GM12878 (cell line): ENCODE measurements around the gene TICRR. TPM values are rescaled to one million over a fixed set of nuclear protein-coding genes. Genes with fewer than 3 reads are reported as not detected.

Experiments
- ATAC-seq: fragments of 200-7000 bp; cut with Tn5 transposase; 3 replicates; pipeline ENCODE4 v1.9.1; 2020; ENCODE audit warnings: mild to moderate bottlenecking, moderate library complexity
- BruUV-seq: library from RNA; stranded (reverse); fragments of 400-500 nt; replicated peaks from 2 replicates; lab custom pipeline; 2021; lab: Mats Ljungman, UMichigan
- CTCF ChIA-PET: fragments of 300-600 bp; sonication (Branson Sonifier 250); formaldehyde crosslinking; extraction: SDS; loops from one replicate; lab custom pipeline; 2021; ENCODE audit warnings: inconsistent platforms; lab: Yijun Ruan, JAX
- POLR2A ChIA-PET: fragments of 350-600 bp; formaldehyde crosslinking; extraction: SDS; loops from one replicate; lab custom pipeline; 2021; ENCODE audit warnings: inconsistent platforms; lab: Charles Lee
- RAD21 ChIA-PET: fragments of 300-600 bp; sonication (Branson Sonifier 250); formaldehyde crosslinking; loops from one replicate; lab custom pipeline; 2023; ENCODE audit warnings: antibody characterized with exemption; ENCODE audit not compliant: unreplicated experiment; lab: Charles Lee
- SMC1A ChIA-PET: fragments of 300-600 bp; sonication (Branson Sonifier 250); formaldehyde crosslinking; loops from one replicate; lab custom pipeline; 2023; ENCODE audit not compliant: unreplicated experiment, uncharacterized antibody; lab: Charles Lee
- DNase-seq: peaks from one replicate; pipeline ENCODE4 v3.0.0-alpha.2; 2011; ENCODE audit warnings: low read depth, low spot score
- FAIRE-seq: peaks from 3 replicates; lab custom pipeline; 2011; peaks lifted over from hg19 to GRCh38; lab: Jason Lieb, UNC
- H2AFZ ChIP-seq: 2 replicates; pipeline ENCODE4 v1.6.0; 2011; ENCODE audit warnings: low read depth, low read length, control low read depth; ENCODE audit not compliant: control insufficient read depth
- H3K27ac ChIP-seq: 2 replicates; pipeline ENCODE4 v1.5.1; 2011; ENCODE audit warnings: control low read depth; ENCODE audit not compliant: control insufficient read depth, insufficient read depth
- H3K27me3 ChIP-seq, 2 experiments: replicated peaks in 1 of 2; 2 replicates each; pipeline versions ENCODE4 v1.6.0 to v1.6.1; 2011; ENCODE audit warnings: low read length in 1 of 2; ENCODE audit not compliant: control insufficient read depth in 2 of 2, insufficient read depth in 2 of 2
- H3K36me3 ChIP-seq, 2 experiments: 2 replicates each; pipeline ENCODE4 v1.5.1; 2011; ENCODE audit warnings: low read length in 1 of 2; ENCODE audit not compliant: control insufficient read depth in 2 of 2, insufficient read depth in 2 of 2
- H3K4me1 ChIP-seq: 2 replicates; pipeline ENCODE4 v1.6.1; 2011; ENCODE audit warnings: mild to moderate bottlenecking, low read length, moderate library complexity, mixed read lengths; ENCODE audit not compliant: control insufficient read depth, insufficient read depth
- H3K4me2 ChIP-seq: 2 replicates; pipeline ENCODE4 v1.6.0; 2011; ENCODE audit warnings: control low read depth; ENCODE audit not compliant: control insufficient read depth, insufficient read depth
- H3K4me3 ChIP-seq: fragments of 200-600 bp; sonication (generic); 2 replicates; pipeline ENCODE4 v1.5.1; 2016
- H3K79me2 ChIP-seq: 2 replicates; pipeline ENCODE4 v1.6.0; 2011; ENCODE audit warnings: low read length; ENCODE audit not compliant: control insufficient read depth, insufficient read depth
- H3K9ac ChIP-seq: 2 replicates; pipeline ENCODE4 v1.8.0; 2011; ENCODE audit warnings: low read length, control low read depth, mixed read lengths; ENCODE audit not compliant: control insufficient read depth, insufficient read depth
- H3K9me3 ChIP-seq: replicated peaks from 3 replicates; pipeline ENCODE4 v1.5.1; 2011; ENCODE audit warnings: mild to moderate bottlenecking, low read length; ENCODE audit not compliant: control insufficient read depth, insufficient read depth
- H4K20me1 ChIP-seq: 2 replicates; pipeline ENCODE4 v1.6.0; 2011; ENCODE audit not compliant: control insufficient read depth, insufficient read depth
- CBFB ChIP-seq: IDR thresholded peaks from 2 replicates; pipeline ENCODE4 v1.6.1; 2016; ENCODE audit warnings: antibody characterized with exemption, low read depth
- CBX3 ChIP-seq: fragments of 200-600 bp; sonication (generic); IDR thresholded peaks from 2 replicates; pipeline ENCODE4 v1.6.1; 2016; ENCODE audit warnings: low read depth, borderline replicate concordance
- HDAC2 ChIP-seq: fragments of 200-600 bp; sonication (generic); IDR thresholded peaks from 2 replicates; pipeline ENCODE4 v1.6.1; 2017
- HDGF ChIP-seq: fragments of 450-650 bp; IDR thresholded peaks from 2 replicates; pipeline ENCODE4 v1.6.1; 2016; ENCODE audit warnings: antibody characterized with exemption
- LARP7 ChIP-seq: fragments of 450-650 bp; IDR thresholded peaks from 2 replicates; pipeline ENCODE4 v1.6.1; 2017; ENCODE audit warnings: mild to moderate bottlenecking
- NR2C1 ChIP-seq: fragments of 450-650 bp; IDR thresholded peaks from 2 replicates; pipeline ENCODE4 v1.6.1; 2017; ENCODE audit warnings: antibody characterized with exemption, mild to moderate bottlenecking, moderate library complexity
- POLR2AphosphoS5 ChIP-seq: IDR thresholded peaks from 2 replicates; pipeline ENCODE4 v1.6.1; 2011; ENCODE audit warnings: mild to moderate bottlenecking, low read length, inconsistent platforms
- SMAD5 ChIP-seq: IDR thresholded peaks from 2 replicates; pipeline ENCODE4 v1.6.1; 2016; ENCODE audit warnings: antibody characterized with exemption, low read depth
- TAF1 ChIP-seq: IDR thresholded peaks from 2 replicates; pipeline ENCODE4 v1.6.1; 2011; ENCODE audit warnings: mild to moderate bottlenecking, low read depth, low read length, borderline replicate concordance
- USF2 ChIP-seq: IDR thresholded peaks from 2 replicates; pipeline ENCODE4 v1.6.1; 2011; ENCODE audit warnings: low read depth, low read length, improper control_type of control experiment, borderline replicate concordance
- WGBS: methylation state at CpG from one replicate; pipeline ENCODE4 v1.1.6; 2016; ENCODE audit warnings: low lambda C conversion rate; ENCODE audit not compliant: insufficient replicate concordance, insufficient coverage; ENCODE audit errors: missing lambda C conversion rate; 5-methylcytosine and 5-hydroxymethylcytosine counted together
- in situ Hi-C: fragments of 300-500 bp; cut with MboI; formaldehyde crosslinking; loops from 9 replicates; pipeline ENCODE4 v1.14.3; 2018; ENCODE audit warnings: mixed read lengths
- intact Hi-C: fragments of 100-400 bp; cut with micrococcal nuclease; formaldehyde crosslinking; loops from one replicate; pipeline ENCODE4 v1.14.2; 2022; ENCODE audit not compliant: unreplicated experiment
- polyA plus RNA-seq, 11 experiments: library from polyadenylated mRNA; depleted of rRNA in 4 of 11; unstranded in 6 of 11; stranded (reverse) in 5 of 11; fragments of >200 nt; fragmentation: Nextera tagmentation in 4 of 11; fragmentation: Illumina TruSeq in 1 of 11; extraction: Ambion mirVana in 4 of 11; extraction: Trizol in 1 of 11; gene quantifications; 1 replicate in 1 of 11; 2 replicates in 10 of 11; pipeline versions ENCODE4 v1.2.1 to v1.2.3, GENCODE V29; 2011 to 2016; ENCODE audit warnings: inconsistent platforms in 2 of 11, missing spikeins in 2 of 11, low read depth in 1 of 11
- total RNA-seq, 4 experiments: library from RNA; depleted of rRNA in 3 of 4; stranded (reverse); fragments of >200 nt in 3 of 4; fragmentation: Illumina TruSeq in 1 of 4; extraction: Trizol in 1 of 4; gene quantifications; 2 replicates each; pipeline versions ENCODE4 v1.2.1 to v1.2.3, GENCODE V29; 2013 to 2021
- TF ChIP-seq, protein P1 (sequence below): fragments of 450-650 bp; IDR thresholded peaks from 2 replicates; pipeline ENCODE4 v1.6.1; 2017; ENCODE audit warnings: borderline replicate concordance

The TICRR gene
- total and polyA plus RNA-seq, 10 of the 15 experiments (the other 5 are each of a cell fraction or from before 2014, with no cell fraction given): 0.58 to 21.5 (median 11.5) TPM

DNA sequence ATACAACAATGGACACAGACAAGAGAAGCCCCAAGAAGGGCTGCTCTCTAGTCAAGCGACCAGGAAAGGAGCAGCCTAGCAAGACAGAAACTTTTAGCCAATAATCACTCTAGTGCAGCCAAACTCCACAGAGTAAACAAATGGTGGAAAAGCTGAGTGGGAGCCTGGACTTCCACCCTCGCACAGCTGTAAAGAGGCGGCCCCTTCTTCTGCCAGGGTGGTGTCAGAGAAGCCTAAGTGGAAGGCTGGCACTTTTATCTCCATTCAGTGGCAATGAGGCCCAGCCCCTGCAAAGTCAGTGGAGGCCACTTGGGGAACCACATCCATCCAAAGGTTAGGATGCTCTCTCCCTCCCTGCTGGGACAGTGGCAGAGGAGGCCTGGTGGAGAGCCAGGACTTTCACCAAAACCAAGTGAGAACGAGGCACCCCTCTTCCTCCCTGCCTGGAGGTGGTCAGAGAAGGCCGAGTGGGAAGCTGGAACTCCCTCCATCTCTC is 15.5 kb upstream of the TICRR start:
- H3K27me3 ChIP-seq: no peaks in the 10 kb centered on the region
- no peaks in the 10 kb centered on the region for H3K4me1 ChIP-seq
- H3K9ac ChIP-seq: no peak overlapping the region
- FAIRE-seq: no peak
- H3K4me2 ChIP-seq: no peak overlapping the region
- no peak for DNase-seq
- CTCF ChIA-PET: interaction anchor here (0.9 to 2.1 kb wide), 5 partner anchors 9 to 201 kb away, joined by 3 to 11 read pairs (median 4); no protein-coding TSS in a partner anchor
- H3K79me2 ChIP-seq: no peaks in the 10 kb centered on the region
- 39% methylated on average over 5 of the region's 5 CpGs for WGBS
- POLR2A ChIA-PET: no interaction called here
- intact Hi-C loops: no loop called here
- H3K27ac ChIP-seq: no peak overlapping the region
- RAD21 ChIA-PET: no interaction called here
- H4K20me1 ChIP-seq: no peaks in the 10 kb centered on the region
- no peaks in the 10 kb centered on the region for H3K36me3 ChIP-seq
- in situ Hi-C loops: no loop called here
- no TSS peak for BruUV-seq
- H3K4me3 ChIP-seq: no peak overlapping the region
- H3K9me3 ChIP-seq: no peaks in the 10 kb centered on the region
- no peak for TF ChIP-seq LARP7
- no peak for TF ChIP-seq SMAD5
- TF ChIP-seq HDAC2: no peak
- no peak for TF ChIP-seq NR2C1
- TF ChIP-seq, all 136 proteins: peak for 0
- ATAC-seq: no peak
- SMC1A ChIA-PET: no interaction called here
- H2AFZ ChIP-seq: no peak overlapping the region

GRCh38 chr15:89566181-89566580 is 9.1 kb upstream of the TICRR start:
- TF ChIP-seq HDGF (no peak), TAF1 (no peak), CBFB (no peak), USF2 (no peak), CBX3 (no peak), POLR2AphosphoS5 (no peak)
- TF ChIP-seq, protein P1, sequence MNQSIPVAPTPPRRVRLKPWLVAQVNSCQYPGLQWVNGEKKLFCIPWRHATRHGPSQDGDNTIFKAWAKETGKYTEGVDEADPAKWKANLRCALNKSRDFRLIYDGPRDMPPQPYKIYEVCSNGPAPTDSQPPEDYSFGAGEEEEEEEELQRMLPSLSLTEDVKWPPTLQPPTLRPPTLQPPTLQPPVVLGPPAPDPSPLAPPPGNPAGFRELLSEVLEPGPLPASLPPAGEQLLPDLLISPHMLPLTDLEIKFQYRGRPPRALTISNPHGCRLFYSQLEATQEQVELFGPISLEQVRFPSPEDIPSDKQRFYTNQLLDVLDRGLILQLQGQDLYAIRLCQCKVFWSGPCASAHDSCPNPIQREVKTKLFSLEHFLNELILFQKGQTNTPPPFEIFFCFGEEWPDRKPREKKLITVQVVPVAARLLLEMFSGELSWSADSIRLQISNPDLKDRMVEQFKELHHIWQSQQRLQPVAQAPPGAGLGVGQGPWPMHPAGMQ: no peak
- no peaks in the 10 kb centered on the region for H3K4me1 ChIP-seq
- no peaks in the 10 kb centered on the region for H3K79me2 ChIP-seq
- H3K27ac ChIP-seq: no peak overlapping the region
- intact Hi-C loops (no loop called here), in situ Hi-C loops (no loop called here)
- no peak overlapping the region for H3K4me3 ChIP-seq
- no peak overlapping the region for H3K4me2 ChIP-seq
- POLR2A ChIA-PET: interaction anchor here (1.0 kb wide), 1 partner anchor 9 kb away, joined by 3 read pairs; the partner anchor contains the start of gene TICRR
- SMC1A ChIA-PET: no interaction called here
- H4K20me1 ChIP-seq: no peaks in the 10 kb centered on the region
- 41% methylated on average over 7 of the region's 7 CpGs for WGBS
- no peak overlapping the region for H2AFZ ChIP-seq
- ATAC-seq: no peak
- FAIRE-seq: no peak
- BruUV-seq: no TSS peak
- no peak for DNase-seq
- H3K36me3 ChIP-seq: no peaks in the 10 kb centered on the region
- no peaks in the 10 kb centered on the region; a peak in 2 of 4 replicates for H3K27me3 ChIP-seq
- no peak overlapping the region for H3K9ac ChIP-seq
- CTCF ChIA-PET: no interaction called here
- no peaks in the 10 kb centered on the region; the same call in 2 of the 3 replicates for H3K9me3 ChIP-seq
- RAD21 ChIA-PET: no interaction called here
